IPS-NIHi7 (cell line): ENCODE data around the gene ADGRV1.

Experiments used
- DNase-seq: peaks from one replicate; pipeline ENCODE4 v3.0.0; 2012; ENCODE audit warnings: mixed read lengths; ENCODE audit errors: extremely low spot score

The ADGRV1 gene, protein sequence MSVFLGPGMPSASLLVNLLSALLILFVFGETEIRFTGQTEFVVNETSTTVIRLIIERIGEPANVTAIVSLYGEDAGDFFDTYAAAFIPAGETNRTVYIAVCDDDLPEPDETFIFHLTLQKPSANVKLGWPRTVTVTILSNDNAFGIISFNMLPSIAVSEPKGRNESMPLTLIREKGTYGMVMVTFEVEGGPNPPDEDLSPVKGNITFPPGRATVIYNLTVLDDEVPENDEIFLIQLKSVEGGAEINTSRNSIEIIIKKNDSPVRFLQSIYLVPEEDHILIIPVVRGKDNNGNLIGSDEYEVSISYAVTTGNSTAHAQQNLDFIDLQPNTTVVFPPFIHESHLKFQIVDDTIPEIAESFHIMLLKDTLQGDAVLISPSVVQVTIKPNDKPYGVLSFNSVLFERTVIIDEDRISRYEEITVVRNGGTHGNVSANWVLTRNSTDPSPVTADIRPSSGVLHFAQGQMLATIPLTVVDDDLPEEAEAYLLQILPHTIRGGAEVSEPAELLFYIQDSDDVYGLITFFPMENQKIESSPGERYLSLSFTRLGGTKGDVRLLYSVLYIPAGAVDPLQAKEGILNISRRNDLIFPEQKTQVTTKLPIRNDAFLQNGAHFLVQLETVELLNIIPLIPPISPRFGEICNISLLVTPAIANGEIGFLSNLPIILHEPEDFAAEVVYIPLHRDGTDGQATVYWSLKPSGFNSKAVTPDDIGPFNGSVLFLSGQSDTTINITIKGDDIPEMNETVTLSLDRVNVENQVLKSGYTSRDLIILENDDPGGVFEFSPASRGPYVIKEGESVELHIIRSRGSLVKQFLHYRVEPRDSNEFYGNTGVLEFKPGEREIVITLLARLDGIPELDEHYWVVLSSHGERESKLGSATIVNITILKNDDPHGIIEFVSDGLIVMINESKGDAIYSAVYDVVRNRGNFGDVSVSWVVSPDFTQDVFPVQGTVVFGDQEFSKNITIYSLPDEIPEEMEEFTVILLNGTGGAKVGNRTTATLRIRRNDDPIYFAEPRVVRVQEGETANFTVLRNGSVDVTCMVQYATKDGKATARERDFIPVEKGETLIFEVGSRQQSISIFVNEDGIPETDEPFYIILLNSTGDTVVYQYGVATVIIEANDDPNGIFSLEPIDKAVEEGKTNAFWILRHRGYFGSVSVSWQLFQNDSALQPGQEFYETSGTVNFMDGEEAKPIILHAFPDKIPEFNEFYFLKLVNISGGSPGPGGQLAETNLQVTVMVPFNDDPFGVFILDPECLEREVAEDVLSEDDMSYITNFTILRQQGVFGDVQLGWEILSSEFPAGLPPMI (N-terminal part only)

DNA sequence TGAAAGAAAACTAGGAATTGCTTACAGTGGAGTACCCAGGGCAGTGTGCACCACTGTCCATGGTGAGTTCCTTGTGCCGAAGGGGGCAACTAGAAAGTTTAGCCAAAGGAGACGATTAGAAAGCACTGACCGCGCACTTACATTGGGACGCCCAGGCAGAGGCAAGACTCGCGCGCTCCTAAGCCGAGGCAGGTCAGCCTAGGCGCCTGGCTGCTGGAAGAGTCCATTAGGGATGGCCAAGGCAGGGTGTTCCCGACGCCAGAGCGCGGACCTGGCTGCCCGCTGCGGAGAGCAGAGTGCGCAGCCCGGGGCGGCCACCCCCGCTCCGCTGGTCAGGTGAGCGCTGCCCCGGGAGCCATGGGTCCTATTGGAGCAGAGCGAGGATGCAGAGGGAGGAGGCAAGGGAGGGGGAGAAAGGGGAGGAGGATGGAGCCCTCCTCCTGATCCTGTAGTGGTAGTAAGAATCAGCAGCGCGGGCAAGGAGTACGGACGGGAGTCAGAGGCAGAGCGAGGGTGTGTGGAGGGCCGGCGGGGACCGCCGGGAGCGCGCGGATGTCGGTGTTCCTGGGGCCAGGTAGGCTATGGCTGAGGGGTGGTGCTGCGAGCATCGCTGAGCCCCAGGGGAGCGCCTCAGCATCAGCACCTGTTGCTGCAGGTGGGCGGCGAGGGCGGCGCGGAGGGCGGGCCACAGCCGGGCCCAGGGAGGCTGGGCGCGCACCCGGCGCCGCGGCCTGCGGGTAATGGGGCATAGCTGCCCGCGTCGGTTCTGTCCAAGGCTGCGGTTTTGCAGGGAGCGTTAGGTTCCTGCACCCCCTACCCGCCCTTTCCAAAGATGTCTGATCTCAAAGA is at the start of gene ADGRV1:
Gene ADGRV1 (plus strand): TSS at position 454 of the 849 bp plus-strand sequence. CDS start 99 bp downstream, at position 553.
- peak; percentile 96 for DNase-seq

DNA sequence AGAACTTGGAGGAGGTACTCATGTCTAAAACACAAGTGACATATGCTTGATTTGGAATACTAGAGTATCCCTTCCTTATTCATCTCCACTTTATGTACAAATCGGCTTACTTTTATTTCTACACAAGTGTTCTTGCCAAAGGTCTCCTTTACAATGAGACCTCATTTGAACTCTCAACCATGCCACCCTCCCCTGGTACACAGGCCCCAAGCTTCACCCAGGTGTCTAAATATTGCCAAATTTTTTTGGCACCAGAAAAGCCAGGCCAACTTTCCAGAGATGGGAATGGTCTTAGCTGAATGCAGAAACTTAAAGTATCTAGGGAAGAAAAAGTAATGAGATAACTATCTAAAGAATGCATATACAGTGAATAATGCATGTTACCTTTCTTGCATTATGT is 48.2 kb upstream of the ADGRV1 start:
- no peak for DNase-seq

DNA sequence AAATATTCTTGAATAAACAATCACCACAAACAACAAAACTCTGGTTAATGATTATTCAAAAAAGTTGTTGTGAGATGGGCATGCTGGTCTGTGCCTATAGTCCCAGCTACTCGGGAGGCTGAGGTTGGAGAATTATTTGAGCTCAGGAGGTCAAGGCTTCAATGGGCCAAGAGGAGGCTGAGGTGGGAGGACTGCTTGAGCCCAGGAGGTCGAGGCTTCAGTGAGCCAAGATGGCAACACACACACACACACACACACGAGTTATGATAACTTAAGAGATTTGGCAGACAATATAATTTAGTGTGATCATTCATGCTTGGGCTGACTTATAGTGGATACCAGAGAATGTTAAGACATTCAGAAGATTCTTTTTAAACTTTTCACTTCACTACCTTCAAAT is 44.1 kb upstream of the ADGRV1 start:
- no peak for DNase-seq

DNA sequence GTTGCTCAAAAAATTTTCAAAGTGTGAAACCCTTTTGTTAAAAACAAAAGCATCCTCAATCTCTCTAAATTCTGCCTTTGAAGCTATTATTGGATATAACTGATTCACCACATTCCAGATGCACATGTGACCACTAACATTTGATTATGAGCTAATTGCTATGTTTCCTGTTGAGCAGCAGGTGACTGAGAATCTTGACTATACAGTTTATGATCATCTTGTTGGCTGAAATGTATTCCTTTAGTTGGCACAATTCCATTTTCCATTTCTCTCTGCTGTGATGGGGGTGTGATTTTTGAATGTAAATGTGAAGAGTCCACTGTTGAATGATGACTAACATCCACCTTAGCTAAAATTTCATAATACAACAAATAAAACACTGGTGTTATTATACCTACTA is 39.9 kb upstream of the ADGRV1 start:
- DNase-seq: no peak

DNA sequence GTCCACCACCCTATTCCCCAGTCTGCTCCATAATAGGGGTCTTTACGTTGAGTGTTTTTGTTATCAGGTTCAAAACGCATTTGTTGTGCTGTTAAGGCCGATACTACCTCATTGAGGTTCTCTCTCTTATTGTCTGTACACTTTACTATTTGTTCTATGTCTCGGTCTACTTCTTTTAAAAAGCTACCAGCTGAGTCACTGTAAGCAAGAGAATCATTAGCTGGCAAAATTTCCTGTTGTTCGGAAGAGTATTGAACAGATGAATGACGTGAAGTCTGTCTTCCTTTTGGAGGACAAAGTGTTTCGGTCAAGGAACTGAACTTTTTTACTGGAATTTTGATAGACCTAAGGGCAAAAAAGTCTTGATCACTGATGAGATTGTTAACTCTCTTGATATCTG is 39.5 kb upstream of the ADGRV1 start:
- no peak for DNase-seq

DNA sequence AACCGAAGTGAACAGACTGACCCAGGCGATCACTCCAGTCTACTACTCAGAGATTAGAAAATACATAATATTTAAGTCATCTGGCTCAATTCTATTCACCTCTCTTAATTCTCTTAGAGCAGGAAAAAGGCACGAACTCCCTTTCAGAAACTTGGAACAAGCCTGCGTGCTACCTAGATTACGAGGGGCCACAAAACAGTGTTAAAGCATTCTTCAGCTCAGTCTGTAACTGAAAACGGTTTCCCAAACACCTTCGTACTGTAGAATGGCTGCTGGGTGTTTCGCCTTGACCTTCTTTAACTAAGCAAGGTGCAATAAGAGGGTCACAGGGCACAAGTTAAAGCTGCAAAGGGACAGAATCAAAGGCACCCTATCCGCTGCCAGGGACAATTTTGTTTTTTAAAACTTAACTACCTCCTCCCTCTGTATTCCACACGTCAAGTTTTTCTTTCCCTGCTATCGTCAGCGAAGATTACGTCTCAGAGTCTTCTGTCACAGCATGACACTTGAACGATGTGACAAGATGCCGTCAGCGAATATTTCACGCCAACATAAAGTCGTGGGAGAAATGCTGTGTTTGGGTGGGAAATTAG is 29.9 kb upstream of the ADGRV1 start:
- DNase-seq: no peak

DNA sequence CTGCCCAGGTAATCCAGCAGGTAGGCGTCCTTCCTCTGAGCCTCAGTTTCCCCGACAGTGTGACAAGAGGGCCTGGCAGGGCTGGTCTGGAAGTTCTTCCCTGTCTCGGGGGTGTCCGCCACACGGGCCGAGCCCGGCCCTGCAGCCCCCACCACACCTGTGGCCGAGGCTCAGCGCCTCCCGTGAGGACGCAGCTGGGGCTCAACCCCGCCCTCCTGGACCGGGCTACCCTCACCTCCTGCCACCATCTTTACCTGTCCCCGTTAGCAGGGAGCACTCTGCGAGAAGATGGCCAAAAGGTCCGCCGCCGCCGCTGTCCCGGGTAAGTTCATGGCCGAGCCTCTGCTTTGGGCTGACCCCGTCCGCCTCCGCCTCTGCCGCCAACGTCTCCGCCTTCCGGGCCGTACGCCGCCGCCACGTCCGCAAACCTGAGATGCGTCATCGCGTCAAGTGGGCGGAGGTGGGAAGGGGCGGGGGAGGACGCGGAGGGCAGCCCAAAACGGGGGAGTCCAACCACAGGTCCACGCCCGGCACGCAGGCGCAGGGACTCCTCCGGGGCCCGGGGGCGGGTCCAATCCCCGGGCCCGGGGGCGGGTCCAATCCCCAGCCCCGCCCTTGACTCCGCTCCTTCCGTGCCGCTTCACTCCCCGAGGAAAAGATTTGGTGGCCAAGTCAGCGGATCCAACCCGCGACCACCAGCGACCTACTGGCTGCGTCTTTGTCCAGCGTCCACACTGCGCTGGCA is 29.2 kb upstream of the ADGRV1 start, which contains the start of gene LYSMD3:
Gene LYSMD3 (minus strand): TSS at position 391 of the 745 bp plus-strand sequence. CDS start 4,295 bp downstream, outside the sequence.
- DNase-seq: peak; percentile 99

DNA sequence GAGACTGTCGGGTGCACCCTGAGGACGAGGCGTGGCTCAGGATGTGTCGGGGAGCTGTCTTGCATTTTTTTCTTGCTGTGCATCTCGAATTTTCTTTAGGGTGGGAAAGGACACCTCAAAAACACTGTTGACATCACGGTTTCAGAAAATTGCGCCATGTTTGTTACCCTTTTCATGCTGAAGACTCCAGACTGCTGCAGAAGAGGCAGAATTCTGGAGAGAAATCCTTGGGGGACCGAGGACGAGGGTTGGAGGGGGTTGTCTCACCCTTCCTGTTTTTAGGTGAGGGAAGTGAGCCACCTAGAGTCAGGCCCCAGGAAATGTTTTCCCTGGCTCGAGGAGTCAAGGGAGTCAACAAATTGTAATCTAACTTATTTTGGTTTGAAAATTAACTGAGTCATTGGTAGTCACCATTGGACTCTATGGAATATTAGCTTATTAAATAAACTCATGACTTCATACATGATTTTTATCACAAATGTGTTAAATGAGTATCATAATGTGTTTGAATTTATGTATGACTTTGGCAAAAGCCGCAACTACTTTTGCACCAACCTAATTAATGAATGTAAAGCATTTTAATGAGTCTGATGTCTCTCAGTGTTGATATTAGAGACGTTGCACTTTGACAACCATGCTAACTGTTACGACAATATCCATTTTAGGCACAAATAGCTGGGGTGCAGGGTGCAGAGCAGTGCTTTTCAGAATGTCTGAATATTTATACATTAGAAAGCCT is 28.5 kb upstream of the ADGRV1 start:
- peak; percentile 72 for DNase-seq

DNA sequence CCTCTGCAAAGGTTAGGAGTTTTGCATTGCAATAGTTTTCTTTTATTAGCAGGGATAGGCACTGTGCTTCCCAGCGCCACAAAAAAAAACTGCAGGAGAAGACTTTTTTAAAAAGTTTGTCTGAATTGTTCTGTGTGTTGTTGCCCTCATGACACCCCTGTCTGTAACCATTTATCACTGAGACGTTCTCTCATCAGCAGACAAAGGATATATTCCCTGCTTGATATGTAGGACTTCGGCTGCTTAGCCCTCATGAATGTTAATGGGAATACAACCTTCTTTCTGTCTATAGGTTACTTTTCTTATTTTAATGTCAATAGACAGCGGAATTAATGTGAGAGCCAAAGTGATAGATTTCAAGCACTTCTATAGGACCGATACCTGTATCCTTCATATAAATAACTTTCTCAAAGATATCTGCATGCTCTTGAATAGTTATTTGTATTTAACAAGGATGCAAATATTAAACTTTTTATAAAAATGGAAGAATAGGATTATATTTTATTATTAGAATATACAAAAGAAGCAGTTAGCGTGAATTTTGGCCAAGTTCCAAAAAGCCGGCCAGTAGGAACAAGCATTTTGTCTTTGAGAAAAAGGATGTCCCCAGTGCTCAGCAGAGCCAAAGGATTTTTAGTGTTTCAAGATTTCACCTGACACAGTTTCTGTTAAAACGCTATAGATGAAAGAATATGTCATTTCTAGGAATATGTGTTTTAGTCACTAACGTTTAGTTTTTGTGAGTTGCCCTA is 27.7 kb upstream of the ADGRV1 start:
- DNase-seq: no peak

DNA sequence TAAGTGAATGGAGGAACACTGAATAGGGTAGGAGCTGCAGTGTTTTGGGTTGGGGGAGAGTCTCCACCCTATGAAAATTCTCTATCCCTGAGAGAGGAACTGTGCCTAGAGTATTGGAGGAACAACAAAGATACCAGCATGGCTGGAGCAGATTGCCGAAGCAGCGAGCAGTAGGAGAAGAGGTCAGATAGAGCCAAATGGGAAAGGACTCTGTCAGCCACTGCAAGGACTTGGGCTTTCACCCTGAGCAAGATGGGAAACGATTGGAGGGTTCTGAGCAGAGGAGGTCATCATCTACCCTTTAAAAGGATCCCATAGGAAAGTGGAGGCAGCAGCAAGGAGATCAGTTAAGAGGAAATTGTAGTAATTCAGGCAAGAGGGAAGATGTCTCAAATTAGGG is 24.8 kb upstream of the ADGRV1 start:
- no peak for DNase-seq

DNA sequence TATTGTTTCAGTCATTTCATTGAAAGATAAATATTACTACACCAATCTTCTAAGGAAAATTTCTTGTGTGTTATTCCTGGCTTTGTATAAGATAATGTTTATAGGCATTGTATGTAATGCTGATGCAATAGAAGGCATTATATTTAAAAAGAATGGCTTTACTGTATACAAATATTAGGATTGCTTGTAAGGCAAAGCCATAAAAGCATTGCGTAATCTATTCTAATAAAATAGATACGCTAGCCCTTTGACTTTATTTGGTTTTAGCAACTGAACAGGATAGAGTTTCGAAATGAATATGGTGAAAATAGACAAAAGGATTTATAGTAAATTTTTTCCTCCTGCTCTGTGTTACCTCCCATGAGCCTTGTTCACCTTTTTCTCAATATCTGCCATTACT is 23.7 kb upstream of the ADGRV1 start:
- DNase-seq: no peak

DNA sequence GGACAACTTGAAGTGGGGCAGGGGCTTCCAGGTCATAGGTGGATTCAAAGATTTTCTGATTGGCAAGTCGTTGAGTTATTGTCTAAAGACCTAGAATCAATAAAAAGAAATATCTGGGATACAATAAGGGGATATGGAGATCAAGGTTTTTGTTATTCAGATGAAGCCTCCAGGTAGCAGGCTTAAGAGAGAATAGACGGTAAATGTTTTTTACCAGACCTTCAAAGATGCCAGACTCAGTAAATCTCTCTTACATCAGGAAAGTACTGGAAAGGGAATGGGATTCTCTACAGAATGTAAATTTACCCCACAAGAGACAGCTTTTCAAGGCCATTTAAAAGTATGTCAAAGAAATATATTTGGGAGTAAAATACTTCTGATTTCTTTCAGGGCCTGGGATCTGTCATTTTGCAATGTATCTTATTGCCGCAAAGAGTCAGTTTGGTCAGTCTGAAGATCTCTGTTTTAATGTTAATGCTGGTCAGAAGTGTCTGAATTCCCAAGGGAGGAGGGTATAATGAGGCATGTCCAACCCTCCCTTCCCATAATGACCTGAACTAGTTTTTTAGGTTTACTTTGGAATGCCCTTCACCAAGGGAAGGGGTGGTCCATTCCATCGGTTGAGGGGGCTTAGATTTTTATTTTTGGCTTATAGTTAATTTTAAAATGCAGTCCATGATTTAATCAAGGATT is 15.6 kb upstream of the ADGRV1 start:
- no peak for DNase-seq

DNA sequence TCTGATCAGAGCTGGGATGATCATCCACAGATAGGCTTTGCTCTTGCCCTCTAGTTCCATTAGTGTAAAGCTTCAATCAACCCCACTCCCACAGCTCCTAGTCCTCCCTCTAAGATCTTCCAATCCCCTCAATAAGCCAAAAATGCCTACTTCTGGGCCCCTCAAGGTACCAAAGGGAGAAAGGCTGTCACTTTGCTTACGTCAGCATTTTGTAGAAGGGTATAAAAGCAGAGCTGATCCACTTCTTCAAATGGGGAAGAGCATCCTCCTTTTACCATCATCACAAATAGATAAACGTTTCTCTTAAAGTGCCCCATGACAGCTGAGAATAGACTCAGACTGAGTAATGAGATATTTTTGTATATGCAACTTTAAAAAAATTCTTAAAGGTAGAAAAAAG is 13.1 kb upstream of the ADGRV1 start:
- DNase-seq: no peak

DNA sequence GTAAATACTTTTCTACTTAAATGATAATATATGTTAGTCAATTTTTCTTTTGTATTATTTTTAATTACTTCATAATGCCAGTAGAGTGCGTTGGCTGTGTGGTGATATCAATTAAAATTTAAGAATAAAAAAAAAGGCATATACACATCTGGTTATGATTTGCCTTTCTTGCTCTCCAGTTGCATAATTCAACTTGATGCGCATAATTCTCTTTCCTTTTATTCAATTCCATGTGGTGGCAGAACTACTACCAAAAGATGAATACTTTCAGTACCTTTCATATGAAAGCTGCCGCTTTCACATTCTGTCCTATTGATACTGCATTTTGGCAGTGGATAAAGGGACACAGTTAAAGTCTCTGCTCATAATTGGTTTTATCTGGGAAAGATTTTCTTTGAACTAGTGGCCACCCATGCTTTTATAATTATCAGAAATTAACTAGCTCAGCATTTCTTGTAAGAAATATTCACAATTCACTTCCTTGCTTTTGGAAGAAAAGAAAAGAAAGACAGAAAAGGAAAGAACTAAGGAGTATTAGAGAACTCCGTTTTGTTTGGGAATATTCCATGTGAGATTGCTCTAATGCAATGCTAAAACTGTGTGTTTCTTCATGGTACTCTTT is 12.3 kb upstream of the ADGRV1 start:
- no peak for DNase-seq

DNA sequence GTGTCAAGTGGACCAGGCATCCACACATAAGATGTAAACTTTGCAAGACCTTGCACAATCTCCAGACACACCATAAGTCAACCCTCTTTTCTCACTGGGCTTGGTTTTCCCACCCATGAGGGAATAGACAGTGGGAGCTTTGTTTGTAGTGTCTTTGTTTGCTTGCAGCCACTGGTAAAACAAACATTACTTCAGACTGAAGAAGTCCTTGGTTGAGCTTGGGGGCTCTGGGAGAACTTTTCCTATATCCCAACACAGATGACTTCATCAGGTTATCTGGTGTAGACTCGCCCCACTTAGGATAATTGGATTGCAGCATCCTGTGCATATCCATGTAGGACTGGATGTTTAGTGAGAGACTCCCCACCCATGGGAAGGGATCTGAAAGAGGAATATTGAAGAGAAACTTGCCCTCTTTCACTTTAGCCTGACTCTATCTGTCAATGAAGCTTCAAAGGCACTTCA is 11.5 kb upstream of the ADGRV1 start:
- no peak for DNase-seq

DNA sequence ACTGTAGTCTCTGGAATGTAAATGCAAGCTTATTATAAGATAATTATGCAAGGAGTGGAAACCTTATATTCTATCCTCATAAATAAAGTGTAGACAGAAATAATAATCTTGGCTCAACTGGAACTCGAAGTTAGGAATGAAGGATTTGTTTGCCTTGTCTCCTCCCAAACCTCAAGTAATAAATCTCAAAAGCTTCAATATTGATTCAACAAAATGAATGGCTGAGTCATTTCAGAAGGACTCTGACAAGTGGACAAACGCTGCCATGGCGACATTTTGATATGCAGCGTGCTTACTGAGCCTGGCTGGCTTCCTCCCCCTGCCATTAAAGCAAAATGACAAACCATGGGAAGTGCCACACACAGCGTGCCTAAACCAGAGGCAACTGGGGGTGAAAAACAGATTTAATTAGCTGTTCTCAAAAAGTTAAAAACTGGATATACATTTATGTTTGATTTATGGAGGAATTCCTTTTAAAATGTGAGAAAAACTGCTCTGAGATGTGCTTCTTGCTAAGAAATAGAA is 10.5 kb upstream of the ADGRV1 start:
- DNase-seq: no peak

DNA sequence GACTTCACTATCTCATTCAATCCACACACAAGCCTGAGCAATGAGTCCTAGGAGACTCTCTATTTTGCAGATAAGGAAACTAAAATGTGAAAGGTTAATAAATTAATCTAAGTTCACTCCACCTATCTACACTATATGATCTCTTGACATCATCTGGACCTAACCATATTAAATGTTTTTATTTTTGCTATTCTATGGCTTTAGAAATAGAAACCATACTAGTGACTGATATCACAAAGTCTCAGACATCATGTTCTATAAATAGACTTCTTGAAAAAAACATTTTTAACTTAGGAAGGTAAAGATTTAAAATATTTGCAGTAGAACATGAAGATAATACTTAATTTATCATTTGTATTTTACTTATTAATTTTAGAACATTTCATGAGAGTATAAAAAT is 9.4 kb upstream of the ADGRV1 start:
- DNase-seq: no peak
